Fibroblast of pulmonary artery (primary cell): ENCODE measurements around the gene NPFFR2.

Experiments used
- DNase-seq: peaks from one replicate; pipeline ENCODE4 v3.0.0-alpha.2; 2010; ENCODE audit warnings: low read depth
- H3K4me3 ChIP-seq: replicated peaks from 2 replicates; pipeline ENCODE4 v1.5.1; 2011; ENCODE audit warnings: low read depth, mild to moderate bottlenecking, control low read depth, low read length, moderate library complexity
- CTCF ChIP-seq: IDR thresholded peaks from 2 replicates; pipeline ENCODE4 v1.5.1; 2011; ENCODE audit warnings: mild to moderate bottlenecking, control low read depth, low read length, inconsistent platforms; ENCODE audit errors: missing control alignments

The NPFFR2 gene

DNA sequence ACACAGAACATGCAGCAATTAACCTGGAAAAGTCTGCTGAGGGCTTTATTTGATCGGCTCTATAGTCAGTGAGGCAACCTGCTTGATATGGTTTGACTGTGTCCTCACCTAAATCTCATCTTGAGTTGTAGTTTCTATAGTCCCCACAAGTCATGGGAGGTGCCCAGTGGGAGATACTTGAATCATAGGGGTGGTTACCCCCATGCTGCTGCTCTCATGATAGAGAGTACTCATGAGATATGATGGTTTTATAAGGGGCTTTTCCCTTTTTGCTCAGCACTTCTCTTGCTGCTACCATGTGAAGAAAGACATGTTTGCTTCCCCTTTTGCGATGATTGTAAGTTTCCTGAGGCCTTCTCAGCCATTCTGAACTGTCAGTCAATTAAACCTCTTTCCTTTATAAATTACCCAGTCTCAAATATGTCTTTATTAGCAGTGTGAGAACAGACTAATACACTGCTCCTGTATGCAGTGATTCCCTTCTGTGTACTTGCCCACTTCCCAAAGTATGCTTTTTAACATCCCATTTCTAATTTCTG, 78.2 kb downstream of the NPFFR2 start:
- DNase-seq: no peak
- no peak overlapping the region for H3K4me3 ChIP-seq
- no peak for TF ChIP-seq CTCF

- no peak for DNase-seq
- TF ChIP-seq CTCF: no peak
- H3K4me3 ChIP-seq: no peak overlapping the region
Measured at GRCh38 chr4:72110886-72111285, 79.1 kb downstream of the NPFFR2 start.

DNA sequence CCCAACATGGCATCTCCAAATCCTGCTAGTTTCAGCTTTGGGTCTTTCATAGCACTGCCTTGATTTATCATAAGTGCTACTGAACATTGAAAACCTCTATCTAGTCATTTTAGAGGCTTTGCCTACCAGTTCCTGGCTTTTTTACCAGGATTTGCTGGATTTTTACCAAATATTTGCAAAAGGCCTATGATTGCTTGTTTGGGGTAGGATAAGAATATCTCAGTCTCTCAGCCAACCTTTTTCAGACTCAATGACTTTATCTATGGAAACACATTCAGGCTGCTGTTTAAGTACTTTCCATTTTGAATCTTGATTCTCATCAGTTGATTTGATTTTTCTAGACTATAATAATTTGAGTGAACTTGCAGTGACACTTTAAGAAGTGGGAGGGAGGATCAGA, 80.1 kb downstream of the NPFFR2 start:
- TF ChIP-seq CTCF: no peak
- no peak overlapping the region for H3K4me3 ChIP-seq

GRCh38 chr4:72112514-72113156, 80.8 kb downstream of the NPFFR2 start:
- peak; percentile 39 for DNase-seq
- TF ChIP-seq CTCF: no peak
- H3K4me3 ChIP-seq: no peak overlapping the region

More for the DNA sequence above, 80.1 kb downstream of the NPFFR2 start:
- no peak for DNase-seq

DNA sequence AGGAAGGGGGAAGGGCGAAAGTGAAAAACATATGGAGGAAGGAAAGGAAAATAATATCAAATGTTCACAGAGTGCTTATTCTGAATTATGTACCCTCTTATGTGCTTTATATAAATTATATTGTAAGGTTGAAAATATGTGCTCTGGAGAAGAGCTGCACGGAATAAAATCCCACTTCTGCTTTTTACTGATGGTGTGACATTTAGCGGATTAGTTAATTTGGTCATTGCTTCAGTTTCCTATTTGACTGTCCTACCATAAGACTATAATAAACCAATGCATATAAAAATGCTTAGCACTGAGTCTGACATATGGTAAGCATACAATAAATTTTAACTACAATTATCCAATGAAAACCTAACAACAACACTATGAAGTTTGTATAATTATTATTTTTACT, 86.2 kb downstream of the NPFFR2 start:
- TF ChIP-seq CTCF: no peak
- DNase-seq: no peak
- no peak overlapping the region for H3K4me3 ChIP-seq

- H3K4me3 ChIP-seq: no peak overlapping the region
- DNase-seq: no peak
- no peak for TF ChIP-seq CTCF
Measured at GRCh38 chr4:72119946-72120345, 88.1 kb downstream of the NPFFR2 start.

- no peak for TF ChIP-seq CTCF
- no peak for DNase-seq
- H3K4me3 ChIP-seq: no peak overlapping the region
Measured at GRCh38 chr4:72128741-72129140, 96.9 kb downstream of the NPFFR2 start.
